SK-N-SH treated with all-trans-retinoic acid at 6 μM for 48 hours (cell line): Measurements from ENCODE around the gene ARHGEF1.

Experiments used
- ATAC-seq: fragments of 200-7000 bp; cut with Tn5 transposase; 3 replicates; pipeline ENCODE4 v1.9.1; 2020; ENCODE audit warnings: mild to moderate bottlenecking, moderate library complexity
- ARNTL ChIP-seq: fragments of 450-650 bp; formaldehyde crosslinking; IDR thresholded peaks from 2 replicates; pipeline ENCODE4 v1.5.0; 2020; ENCODE audit warnings: low read depth, mild to moderate bottlenecking, moderate library complexity, borderline replicate concordance
- CSDC2 ChIP-seq: fragments of 250-450 bp; sonication (Bioruptor Pico); IDR thresholded peaks from 2 replicates; pipeline ENCODE4 v1.5.0; 2020; ENCODE audit warnings: mild to moderate bottlenecking, moderate library complexity
- GLIS3 ChIP-seq: fragments of 250-450 bp; sonication (Bioruptor Pico); IDR thresholded peaks from 2 replicates; pipeline ENCODE4 v1.5.0; 2020; ENCODE audit warnings: mild to moderate bottlenecking, moderate library complexity
- ISL1 ChIP-seq: fragments of 250-450 bp; sonication (Bioruptor Pico); IDR thresholded peaks from 2 replicates; pipeline ENCODE4 v2.1.2; 2022; ENCODE audit warnings: mild to moderate bottlenecking, moderate library complexity
- PPARA ChIP-seq: fragments of 250-450 bp; sonication (Bioruptor Pico); IDR thresholded peaks from 2 replicates; pipeline ENCODE4 v1.5.0; 2020; ENCODE audit warnings: mild to moderate bottlenecking, borderline replicate concordance
- RARB ChIP-seq: fragments of 250-450 bp; sonication (Bioruptor Pico); IDR thresholded peaks from 2 replicates; pipeline ENCODE4 v1.8.0; 2021; ENCODE audit warnings: mild to moderate bottlenecking, moderate library complexity
- SNAI2 ChIP-seq: fragments of 250-450 bp; sonication (Bioruptor Pico); IDR thresholded peaks from 2 replicates; pipeline ENCODE4 v1.5.0; 2020; ENCODE audit warnings: mild to moderate bottlenecking, moderate library complexity
- TCF4 ChIP-seq: fragments of 250-450 bp; sonication (Bioruptor Pico); IDR thresholded peaks from 2 replicates; pipeline ENCODE4 v1.8.0; 2021; ENCODE audit warnings: mild to moderate bottlenecking, moderate library complexity, borderline replicate concordance
- ZFP30 ChIP-seq: fragments of 450-650 bp; formaldehyde crosslinking; IDR thresholded peaks from 2 replicates; pipeline ENCODE4 v1.5.0; 2022; ENCODE audit warnings: mild to moderate bottlenecking, moderate library complexity
- ZNF565 ChIP-seq: fragments of 450-650 bp; formaldehyde crosslinking; conservative IDR thresholded peaks from 2 replicates; pipeline ENCODE4 v1.5.0; 2020; ENCODE audit warnings: low read depth, mild to moderate bottlenecking, moderate library complexity
- ZNF70 ChIP-seq: fragments of 450-650 bp; formaldehyde crosslinking; IDR thresholded peaks from 2 replicates; pipeline ENCODE4 v1.5.0; 2020; ENCODE audit warnings: mild to moderate bottlenecking, moderate library complexity
- TF ChIP-seq, protein P1 (sequence below): fragments of 250-450 bp; sonication (Bioruptor Pico); IDR thresholded peaks from 2 replicates; pipeline ENCODE4 v1.8.0; 2020; ENCODE audit warnings: mild to moderate bottlenecking, moderate library complexity, borderline replicate concordance
- TF ChIP-seq, protein P2 (sequence below): fragments of 250-450 bp; sonication (Bioruptor Pico); IDR thresholded peaks from 2 replicates; pipeline ENCODE4 v1.5.1; 2020; ENCODE audit warnings: low read depth, mild to moderate bottlenecking, moderate library complexity
- TF ChIP-seq, protein P3 (sequence below): fragments of 250-450 bp; sonication (Bioruptor Pico); IDR thresholded peaks from 2 replicates; pipeline ENCODE4 v1.8.0; 2021; ENCODE audit warnings: low read depth, mild to moderate bottlenecking, moderate library complexity, borderline replicate concordance
- TF ChIP-seq, protein P4 (sequence below): fragments of 250-450 bp; sonication (Bioruptor Pico); IDR thresholded peaks from 2 replicates; pipeline ENCODE4 v1.5.1; 2021; ENCODE audit warnings: mild to moderate bottlenecking, moderate library complexity
- TF ChIP-seq, protein P5 (sequence below): fragments of 250-450 bp; sonication (Bioruptor Pico); IDR thresholded peaks from 2 replicates; pipeline ENCODE4 v1.5.0; 2020; ENCODE audit warnings: mild to moderate bottlenecking, moderate library complexity

The ARHGEF1 gene

DNA sequence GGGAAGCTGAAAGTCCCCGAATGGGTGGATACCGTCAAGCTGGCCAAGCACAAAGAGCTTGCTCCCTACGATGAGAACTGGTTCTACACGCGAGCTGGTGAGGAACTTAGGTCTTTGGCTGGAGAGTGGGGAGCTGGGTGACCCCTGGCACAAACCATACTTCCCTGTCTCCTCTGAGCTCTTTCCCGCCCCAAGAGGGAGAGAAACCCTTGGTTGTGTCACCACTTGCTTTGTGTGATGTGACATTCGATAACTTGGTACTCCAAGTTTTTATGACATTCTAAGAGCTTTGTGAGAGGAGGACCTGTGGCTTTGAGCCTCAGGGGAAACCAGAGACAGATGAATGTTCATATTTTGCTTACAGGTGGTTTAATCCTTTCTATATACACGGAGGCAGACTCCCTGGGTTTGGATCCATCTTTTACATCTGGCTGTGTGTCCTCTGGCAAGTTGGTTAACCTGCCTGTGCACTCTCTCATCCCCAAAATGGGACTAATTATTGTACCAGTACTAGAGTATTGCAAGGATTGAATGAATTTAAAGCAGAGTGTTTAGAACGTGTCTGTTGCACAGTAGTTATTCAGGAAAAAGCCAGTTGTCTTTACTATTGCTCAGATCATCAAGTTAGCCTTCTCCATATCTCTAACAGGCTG is 21.7 kb upstream of the ARHGEF1 start:
- TF ChIP-seq, protein P1, sequence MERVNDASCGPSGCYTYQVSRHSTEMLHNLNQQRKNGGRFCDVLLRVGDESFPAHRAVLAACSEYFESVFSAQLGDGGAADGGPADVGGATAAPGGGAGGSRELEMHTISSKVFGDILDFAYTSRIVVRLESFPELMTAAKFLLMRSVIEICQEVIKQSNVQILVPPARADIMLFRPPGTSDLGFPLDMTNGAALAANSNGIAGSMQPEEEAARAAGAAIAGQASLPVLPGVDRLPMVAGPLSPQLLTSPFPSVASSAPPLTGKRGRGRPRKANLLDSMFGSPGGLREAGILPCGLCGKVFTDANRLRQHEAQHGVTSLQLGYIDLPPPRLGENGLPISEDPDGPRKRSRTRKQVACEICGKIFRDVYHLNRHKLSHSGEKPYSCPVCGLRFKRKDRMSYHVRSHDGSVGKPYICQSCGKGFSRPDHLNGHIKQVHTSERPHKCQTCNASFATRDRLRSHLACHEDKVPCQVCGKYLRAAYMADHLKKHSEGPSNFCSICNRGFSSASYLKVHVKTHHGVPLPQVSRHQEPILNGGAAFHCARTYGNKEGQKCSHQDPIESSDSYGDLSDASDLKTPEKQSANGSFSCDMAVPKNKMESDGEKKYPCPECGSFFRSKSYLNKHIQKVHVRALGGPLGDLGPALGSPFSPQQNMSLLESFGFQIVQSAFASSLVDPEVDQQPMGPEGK (CRISPR knock-in tag): no peak
- no peak for TF ChIP-seq ZNF565 (CRISPR knock-in tag)
- TF ChIP-seq, protein P2, sequence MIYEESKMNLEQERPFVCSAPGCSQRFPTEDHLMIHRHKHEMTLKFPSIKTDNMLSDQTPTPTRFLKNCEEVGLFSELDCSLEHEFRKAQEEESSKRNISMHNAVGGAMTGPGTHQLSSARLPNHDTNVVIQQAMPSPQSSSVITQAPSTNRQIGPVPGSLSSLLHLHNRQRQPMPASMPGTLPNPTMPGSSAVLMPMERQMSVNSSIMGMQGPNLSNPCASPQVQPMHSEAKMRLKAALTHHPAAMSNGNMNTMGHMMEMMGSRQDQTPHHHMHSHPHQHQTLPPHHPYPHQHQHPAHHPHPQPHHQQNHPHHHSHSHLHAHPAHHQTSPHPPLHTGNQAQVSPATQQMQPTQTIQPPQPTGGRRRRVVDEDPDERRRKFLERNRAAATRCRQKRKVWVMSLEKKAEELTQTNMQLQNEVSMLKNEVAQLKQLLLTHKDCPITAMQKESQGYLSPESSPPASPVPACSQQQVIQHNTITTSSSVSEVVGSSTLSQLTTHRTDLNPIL (CRISPR knock-in tag): no peak
- TF ChIP-seq ARNTL (CRISPR knock-in tag): no peak
- no peak for TF ChIP-seq CSDC2 (CRISPR knock-in tag)
- no peak for TF ChIP-seq RARB
- TF ChIP-seq ZNF70: no peak
- no peak for TF ChIP-seq GLIS3 (CRISPR knock-in tag)
- ATAC-seq: no peak

DNA sequence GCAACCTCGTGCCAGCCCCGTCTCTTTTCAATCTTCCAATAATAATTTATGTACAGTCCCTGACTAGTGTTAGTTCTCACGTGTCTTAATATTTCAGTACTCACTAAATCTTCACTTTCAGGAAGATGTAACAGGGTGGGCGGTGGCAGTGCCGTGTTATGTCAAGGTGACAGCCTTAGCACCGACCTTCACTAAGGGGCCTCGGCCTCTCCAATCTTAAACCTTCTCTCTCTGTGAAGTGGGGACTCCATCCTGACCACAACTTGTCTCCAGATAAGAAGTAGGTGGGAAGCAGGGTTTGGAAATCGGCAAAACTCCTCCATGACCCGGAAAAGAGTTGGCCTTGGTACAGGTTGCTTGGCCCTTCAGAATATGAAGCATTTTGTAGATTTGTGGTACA is 21.1 kb upstream of the ARHGEF1 start:
- ATAC-seq: no peak
- TF ChIP-seq, protein P3, sequence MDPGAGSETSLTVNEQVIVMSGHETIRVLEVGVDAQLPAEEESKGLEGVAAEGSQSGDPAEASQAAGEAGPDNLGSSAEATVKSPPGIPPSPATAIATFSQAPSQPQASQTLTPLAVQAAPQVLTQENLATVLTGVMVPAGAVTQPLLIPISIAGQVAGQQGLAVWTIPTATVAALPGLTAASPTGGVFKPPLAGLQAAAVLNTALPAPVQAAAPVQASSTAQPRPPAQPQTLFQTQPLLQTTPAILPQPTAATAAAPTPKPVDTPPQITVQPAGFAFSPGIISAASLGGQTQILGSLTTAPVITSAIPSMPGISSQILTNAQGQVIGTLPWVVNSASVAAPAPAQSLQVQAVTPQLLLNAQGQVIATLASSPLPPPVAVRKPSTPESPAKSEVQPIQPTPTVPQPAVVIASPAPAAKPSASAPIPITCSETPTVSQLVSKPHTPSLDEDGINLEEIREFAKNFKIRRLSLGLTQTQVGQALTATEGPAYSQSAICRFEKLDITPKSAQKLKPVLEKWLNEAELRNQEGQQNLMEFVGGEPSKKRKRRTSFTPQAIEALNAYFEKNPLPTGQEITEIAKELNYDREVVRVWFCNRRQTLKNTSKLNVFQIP (CRISPR knock-in tag): no peak
- TF ChIP-seq SNAI2 (CRISPR knock-in tag) (no peak), RARB (no peak), ZNF565 (CRISPR knock-in tag) (no peak), TCF4 (CRISPR knock-in tag) (no peak), ZNF70 (no peak), ISL1 (no peak)
- TF ChIP-seq, protein P1 (CRISPR knock-in tag): no peak
- TF ChIP-seq, protein P4, sequence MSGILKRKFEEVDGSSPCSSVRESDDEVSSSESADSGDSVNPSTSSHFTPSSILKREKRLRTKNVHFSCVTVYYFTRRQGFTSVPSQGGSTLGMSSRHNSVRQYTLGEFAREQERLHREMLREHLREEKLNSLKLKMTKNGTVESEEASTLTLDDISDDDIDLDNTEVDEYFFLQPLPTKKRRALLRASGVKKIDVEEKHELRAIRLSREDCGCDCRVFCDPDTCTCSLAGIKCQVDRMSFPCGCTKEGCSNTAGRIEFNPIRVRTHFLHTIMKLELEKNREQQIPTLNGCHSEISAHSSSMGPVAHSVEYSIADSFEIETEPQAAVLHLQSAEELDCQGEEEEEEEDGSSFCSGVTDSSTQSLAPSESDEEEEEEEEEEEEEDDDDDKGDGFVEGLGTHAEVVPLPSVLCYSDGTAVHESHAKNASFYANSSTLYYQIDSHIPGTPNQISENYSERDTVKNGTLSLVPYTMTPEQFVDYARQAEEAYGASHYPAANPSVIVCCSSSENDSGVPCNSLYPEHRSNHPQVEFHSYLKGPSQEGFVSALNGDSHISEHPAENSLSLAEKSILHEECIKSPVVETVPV (CRISPR knock-in tag): no peak
- TF ChIP-seq, protein P2 (CRISPR knock-in tag): no peak

DNA sequence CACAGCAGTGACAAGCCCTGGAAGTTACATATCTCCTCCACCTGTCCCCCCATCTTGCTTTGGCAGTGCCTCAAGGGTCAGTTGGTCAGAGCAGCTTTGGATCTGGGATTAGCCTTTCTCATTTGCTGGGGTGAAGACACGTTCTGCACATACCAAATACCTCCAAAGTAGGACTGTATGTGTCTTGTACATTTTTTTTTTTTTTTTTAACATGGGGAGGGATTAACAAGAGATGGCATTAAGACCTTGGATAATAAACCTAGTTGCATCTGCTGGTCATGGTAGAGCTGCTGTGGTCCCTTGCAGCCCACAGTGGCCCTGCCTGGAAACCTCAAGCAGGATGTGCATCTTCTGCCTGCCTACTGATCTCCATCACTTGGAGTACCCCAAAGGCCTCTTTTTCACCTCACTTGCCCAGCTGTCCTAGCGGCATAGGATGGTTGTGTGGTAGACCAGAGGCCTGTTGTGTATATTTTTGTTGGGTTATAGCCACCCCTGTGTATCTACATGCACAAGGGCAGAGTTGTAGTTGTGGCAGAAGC is 20.5 kb upstream of the ARHGEF1 start:
- no peak for ATAC-seq
- TF ChIP-seq ISL1 (no peak), PPARA (no peak), SNAI2 (CRISPR knock-in tag) (no peak), ZFP30 (no peak), RARB (no peak)
- TF ChIP-seq, protein P4 (CRISPR knock-in tag): no peak
- TF ChIP-seq, protein P5, sequence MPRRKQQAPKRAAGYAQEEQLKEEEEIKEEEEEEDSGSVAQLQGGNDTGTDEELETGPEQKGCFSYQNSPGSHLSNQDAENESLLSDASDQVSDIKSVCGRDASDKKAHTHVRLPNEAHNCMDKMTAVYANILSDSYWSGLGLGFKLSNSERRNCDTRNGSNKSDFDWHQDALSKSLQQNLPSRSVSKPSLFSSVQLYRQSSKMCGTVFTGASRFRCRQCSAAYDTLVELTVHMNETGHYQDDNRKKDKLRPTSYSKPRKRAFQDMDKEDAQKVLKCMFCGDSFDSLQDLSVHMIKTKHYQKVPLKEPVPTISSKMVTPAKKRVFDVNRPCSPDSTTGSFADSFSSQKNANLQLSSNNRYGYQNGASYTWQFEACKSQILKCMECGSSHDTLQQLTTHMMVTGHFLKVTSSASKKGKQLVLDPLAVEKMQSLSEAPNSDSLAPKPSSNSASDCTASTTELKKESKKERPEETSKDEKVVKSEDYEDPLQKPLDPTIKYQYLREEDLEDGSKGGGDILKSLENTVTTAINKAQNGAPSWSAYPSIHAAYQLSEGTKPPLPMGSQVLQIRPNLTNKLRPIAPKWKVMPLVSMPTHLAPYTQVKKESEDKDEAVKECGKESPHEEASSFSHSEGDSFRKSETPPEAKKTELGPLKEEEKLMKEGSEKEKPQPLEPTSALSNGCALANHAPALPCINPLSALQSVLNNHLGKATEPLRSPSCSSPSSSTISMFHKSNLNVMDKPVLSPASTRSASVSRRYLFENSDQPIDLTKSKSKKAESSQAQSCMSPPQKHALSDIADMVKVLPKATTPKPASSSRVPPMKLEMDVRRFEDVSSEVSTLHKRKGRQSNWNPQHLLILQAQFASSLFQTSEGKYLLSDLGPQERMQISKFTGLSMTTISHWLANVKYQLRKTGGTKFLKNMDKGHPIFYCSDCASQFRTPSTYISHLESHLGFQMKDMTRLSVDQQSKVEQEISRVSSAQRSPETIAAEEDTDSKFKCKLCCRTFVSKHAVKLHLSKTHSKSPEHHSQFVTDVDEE (CRISPR knock-in tag): no peak
- TF ChIP-seq, protein P3 (CRISPR knock-in tag): no peak
- TF ChIP-seq, protein P2 (CRISPR knock-in tag): no peak
